ENCODE data around the gene SRSF2.
"Not testable (repeated sequence)": the region's sequence is repeated elsewhere in the genome, so short reads cannot be mapped to it uniquely, and the experiment has no call there.

The SRSF2 gene

GRCh38 chr17:76702076-76702475, 35.1 kb downstream of the SRSF2 start:
- DNase-seq (ENCODE audit: low read depth in 2 of 2, low spot score in 1 of 2), result no peak

DNA sequence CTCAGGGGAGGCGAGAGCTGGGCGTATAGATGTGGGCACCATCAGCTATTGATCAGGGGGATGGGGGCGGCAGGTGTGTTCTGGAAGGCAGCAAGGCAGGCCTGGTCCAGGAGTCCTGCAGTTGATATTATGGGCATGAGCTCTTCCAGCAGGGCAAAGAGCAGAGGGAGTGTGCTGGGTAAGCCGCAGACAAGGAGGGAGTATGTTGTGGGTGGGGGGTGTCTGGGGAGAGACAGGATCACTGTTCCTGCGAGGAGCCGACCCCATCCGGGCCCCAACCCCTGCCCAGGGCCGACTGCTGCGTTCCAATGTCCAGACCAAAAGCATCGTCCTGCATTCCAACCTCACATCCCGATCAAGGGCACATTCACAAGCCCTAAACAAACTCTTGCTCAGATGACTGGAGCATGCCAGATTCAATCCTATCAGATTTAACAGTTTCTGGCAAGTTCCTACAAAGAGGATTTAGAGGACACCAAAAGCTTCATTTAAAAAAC, 35.6 kb downstream of the SRSF2 start:
- no peak for DNase-seq (ENCODE audit: low read depth in 2 of 2, low spot score in 1 of 2)

GRCh38 chr17:76700617-76701470, 36.3 kb downstream of the SRSF2 start:
- no peak for DNase-seq (ENCODE audit: low read depth in 2 of 2, low spot score in 1 of 2)

DNA sequence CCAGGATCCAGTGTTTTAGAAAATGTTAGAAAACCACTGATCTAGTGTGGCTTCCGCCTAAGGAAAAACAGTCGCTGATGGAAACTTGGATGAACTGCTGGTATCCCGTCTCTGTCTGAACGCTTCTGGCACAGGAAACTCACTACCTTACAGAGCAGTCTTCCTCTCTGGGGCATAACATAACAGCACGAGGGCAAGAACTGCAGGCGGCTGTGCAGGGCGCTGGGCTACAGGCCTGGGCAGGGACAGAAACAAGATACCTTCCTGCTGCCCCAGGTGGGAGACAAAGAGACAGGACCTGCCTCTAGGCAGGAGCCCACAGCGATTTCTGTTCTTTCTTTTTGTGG, 36.9 kb downstream of the SRSF2 start:
- no peak for DNase-seq (ENCODE audit: low read depth in 2 of 2, low spot score in 1 of 2)

- not testable (repeated sequence) for DNase-seq (ENCODE audit: low read depth in 2 of 2, low spot score in 1 of 2)
Observed at GRCh38 chr17:76698466-76698977, 38.6 kb downstream of the SRSF2 start.

- no peak for DNase-seq (ENCODE audit: low read depth in 2 of 2, low spot score in 1 of 2)
Observed at GRCh38 chr17:76697702-76698465, 39.2 kb downstream of the SRSF2 start.

DNA sequence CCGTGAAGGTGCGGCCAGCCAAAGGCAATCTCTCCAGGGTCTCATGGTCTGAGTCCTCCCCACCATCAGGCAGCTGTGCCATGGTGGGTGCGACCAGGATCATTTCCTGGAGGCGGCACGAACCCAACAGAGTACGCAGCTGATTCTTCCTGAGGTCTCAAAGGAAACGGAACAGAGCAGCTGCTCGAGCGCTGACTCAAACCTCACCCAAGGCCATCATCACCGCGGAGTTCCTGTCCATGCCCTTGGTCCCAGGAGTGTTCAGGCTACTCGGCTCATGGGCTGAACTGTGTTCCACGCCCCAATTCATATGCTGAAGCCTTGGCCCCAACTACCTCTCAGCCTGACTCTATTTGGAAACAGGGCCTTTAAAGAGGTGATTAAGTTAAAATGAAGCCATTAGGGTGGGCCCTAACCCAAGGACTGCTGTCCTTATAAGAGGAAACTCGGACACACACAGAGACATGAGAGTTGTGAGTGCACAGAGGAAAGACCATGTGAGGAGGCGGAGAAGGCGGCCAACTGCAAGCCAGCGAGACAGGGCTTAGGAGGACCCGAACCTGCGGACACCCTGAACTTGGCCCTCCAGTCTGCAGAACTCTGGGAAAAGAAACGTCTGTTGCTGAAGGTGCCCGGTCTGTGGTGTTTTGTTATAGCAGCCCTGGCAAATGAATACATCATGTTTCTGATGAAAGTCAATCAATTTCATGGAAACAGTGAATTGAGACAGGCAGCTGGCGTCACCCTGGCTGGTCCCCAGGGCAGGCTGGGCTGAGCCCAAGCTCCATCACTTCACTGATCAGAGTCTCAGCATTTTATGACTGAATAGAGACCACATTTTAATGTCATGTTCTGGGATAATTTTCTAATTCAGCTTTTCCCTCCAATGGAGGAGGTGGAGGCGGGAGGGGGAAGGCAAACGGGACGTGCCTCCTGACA, 40.1 kb downstream of the SRSF2 start:
- no peak for DNase-seq (ENCODE audit: low read depth in 2 of 2, low spot score in 1 of 2)

GRCh38 chr17:76695059-76695831, 41.9 kb downstream of the SRSF2 start:
- no peak for DNase-seq (ENCODE audit: low read depth in 2 of 2, low spot score in 1 of 2)

GRCh38 chr17:76691379-76692191, 45.5 kb downstream of the SRSF2 start:
- DNase-seq (ENCODE audit: low read depth in 2 of 2, low spot score in 1 of 2), result no peak

DNA sequence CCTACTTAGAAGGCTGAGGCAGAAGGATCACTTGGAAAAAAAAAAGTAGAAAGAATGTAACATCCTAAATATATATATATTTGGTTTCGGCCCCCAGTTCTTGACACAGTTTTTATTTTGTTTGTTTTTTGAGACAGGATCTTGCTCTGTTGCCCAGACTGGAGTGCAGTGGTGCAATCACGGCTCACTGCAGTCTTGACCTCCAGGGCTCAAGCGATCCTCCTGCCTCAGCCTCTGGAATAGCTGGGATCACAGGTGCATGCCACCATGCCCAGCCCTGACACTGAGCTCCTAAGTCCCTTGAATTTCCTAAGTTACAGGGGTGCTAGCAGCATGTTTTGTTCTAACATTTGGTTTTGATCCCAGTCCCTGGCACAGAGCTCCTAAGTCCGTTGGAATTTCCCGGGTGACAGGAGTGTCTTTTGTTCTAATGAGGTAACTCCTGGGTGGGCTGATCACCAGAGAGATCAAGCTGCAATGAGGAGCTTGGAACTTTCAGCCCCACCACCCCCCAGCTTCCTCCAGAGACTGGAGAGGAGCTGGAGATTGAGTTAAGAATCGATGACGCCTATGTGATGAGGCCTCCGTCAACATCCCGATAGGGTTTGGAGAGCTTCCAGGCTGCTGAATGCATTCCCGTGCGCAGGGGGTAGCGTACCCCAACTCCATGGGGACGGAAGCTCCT, 46.4 kb downstream of the SRSF2 start:
- no peak for DNase-seq (ENCODE audit: low read depth in 2 of 2, low spot score in 1 of 2)

DNA sequence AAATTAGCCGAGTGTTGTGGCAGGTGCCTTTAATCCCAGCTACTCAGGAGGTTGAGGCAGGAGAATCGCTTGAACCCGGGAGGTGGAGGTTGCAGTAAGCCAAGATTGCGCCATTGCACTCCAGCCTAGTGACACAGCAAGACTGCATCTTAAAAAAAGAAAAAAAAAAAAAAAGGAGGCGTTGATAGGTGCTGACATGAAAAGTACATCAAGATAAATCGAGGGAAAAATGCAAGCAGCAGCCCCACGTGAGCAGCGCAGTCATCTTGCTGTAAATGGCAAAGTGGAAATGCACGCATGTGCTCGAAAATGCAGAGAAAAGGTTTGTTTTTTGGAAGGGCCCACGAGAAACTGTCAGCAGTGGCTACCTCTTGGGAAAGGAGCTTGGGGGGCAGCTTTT, 47.3 kb downstream of the SRSF2 start:
- DNase-seq (ENCODE audit: low read depth in 2 of 2, low spot score in 1 of 2), result no peak

DNA sequence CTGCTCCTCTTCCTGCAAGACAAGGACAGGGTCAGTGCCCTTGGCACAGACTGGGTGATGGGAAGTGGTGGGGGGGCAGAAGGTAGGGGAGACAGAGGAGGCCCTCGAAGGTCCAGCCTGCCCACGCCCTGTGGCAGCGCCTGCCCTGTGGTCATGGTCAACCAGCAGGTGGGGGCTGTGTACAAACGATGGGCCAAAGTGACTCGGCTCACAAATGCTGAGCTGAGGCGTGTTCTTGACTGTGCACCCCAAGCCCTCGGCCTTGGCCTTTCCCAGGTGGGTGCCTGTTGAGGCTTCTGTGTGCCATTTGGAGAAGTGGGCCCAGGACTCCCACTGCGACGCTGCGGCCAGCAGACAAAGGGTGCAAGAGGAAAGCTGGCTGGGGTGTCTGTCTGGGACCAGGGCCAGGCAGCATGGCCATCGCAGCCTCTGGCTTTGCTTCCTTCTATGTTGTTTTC, 48.9 kb downstream of the SRSF2 start:
- DNase-seq (ENCODE audit: low read depth in 2 of 2, low spot score in 1 of 2), result no peak

- no peak for DNase-seq (ENCODE audit: low read depth in 2 of 2, low spot score in 1 of 2)
Observed at GRCh38 chr17:76687298-76688164, 49.6 kb downstream of the SRSF2 start.

- no peak for DNase-seq (ENCODE audit: low read depth in 2 of 2, low spot score in 1 of 2)
Observed at GRCh38 chr17:76686538-76687297, 50.4 kb downstream of the SRSF2 start.

DNA sequence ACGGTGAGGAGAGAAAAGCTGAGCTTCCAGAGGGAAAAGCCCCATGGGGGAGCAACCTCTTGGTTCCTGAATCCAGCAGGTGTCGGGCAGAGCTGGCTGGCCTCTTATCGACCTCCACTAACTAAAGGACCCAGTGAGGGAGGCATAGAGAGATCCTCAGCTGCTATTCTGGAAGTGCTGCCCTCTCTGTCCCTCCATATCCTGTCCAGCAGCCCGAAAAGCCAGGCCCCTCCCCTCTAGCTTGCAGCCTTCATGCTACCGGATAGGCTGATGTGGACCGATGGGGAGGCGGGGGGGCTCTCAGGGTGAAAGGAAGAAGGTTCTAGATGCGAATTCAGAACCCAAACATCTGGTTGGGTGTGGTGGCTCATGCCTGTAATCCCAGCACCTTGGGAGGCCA, 51.3 kb downstream of the SRSF2 start:
- DNase-seq (ENCODE audit: low read depth in 2 of 2, low spot score in 1 of 2), result no peak

GRCh38 chr17:76685366-76685765, 51.8 kb downstream of the SRSF2 start:
- no peak for DNase-seq (ENCODE audit: low read depth in 2 of 2, low spot score in 1 of 2)

- no peak for DNase-seq (ENCODE audit: low read depth in 2 of 2, low spot score in 1 of 2)
Observed at GRCh38 chr17:76684756-76685155, 52.4 kb downstream of the SRSF2 start.
